ENCODE data around the gene TIGD3.

- TF ChIP-seq CTCF (IDR thresholded peaks at IDR 0.05) (no peak), POLR2A (IDR thresholded peaks at IDR 0.05) (no peak), EP300 (IDR thresholded peaks at IDR 0.05; ENCODE audit: low read depth) (no peak), POLR2AphosphoS5 (IDR thresholded peaks at IDR 0.05) (no peak)
Observed at GRCh38 chr11:65378928-65379638, 24.5 kb downstream of the TIGD3 start.
